ENCODE measurements around the gene RPL37A. TPM values are rescaled to one million over a fixed set of nuclear protein-coding genes. Genes with fewer than 3 reads are reported as not detected.

Gene RPL37A
- total RNA-seq, 2 donors from 2014 or later, result 2,589 to 2,765 TPM

DNA sequence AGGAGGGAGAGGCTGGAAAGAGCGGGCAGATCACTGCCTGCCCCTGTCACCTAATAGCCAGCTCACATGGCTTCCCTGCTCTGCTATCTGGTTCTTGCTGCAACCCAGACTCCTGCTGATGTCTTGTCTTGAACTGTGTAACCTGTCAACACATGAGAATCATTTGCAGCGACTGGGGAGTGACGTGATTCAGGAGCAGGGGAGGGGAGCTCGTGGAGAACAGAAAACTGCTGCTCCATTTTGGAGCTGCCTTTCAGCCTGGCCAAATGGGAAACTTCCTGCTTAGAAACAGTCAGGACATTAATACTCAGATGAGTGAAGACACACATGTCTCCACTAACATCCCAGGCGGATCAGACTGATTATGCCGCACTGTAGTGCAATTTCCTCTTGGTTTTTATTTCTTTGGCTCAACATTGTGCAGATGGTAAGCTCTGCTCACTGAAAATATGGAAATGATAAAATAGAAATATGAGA lies 38.1 kb downstream of the RPL37A start:
- no peak overlapping the region for H3K4me3 ChIP-seq (ENCODE audit: low read length)
- Mint-ChIP-seq H3K27me3 (ENCODE audit: insufficient read depth) (no peaks in the 10 kb centered on the region), H3K36me3 (ENCODE audit: low read depth) (no peaks in the 10 kb centered on the region), H3K9me3 (no peaks in the 10 kb centered on the region), H3K27ac (no peak overlapping the region), H3K4me1 (peaks cover 4% of the 10 kb centered on the region), H3K4me3 (no peak overlapping the region)
- H3K4me1 ChIP-seq (ENCODE audit: control insufficient read depth, insufficient read depth, low read length), result no peaks in the 10 kb centered on the region
- no peak overlapping the region for H3K9ac ChIP-seq (ENCODE audit: extremely low read depth, low read length, poor library complexity, severe bottlenecking)
- TF ChIP-seq, protein P1, sequence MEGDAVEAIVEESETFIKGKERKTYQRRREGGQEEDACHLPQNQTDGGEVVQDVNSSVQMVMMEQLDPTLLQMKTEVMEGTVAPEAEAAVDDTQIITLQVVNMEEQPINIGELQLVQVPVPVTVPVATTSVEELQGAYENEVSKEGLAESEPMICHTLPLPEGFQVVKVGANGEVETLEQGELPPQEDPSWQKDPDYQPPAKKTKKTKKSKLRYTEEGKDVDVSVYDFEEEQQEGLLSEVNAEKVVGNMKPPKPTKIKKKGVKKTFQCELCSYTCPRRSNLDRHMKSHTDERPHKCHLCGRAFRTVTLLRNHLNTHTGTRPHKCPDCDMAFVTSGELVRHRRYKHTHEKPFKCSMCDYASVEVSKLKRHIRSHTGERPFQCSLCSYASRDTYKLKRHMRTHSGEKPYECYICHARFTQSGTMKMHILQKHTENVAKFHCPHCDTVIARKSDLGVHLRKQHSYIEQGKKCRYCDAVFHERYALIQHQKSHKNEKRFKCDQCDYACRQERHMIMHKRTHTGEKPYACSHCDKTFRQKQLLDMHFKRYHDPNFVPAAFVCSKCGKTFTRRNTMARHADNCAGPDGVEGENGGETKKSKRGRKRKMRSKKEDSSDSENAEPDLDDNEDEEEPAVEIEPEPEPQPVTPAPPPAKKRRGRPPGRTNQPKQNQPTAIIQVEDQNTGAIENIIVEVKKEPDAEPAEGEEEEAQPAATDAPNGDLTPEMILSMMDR (conservative IDR thresholded peaks at IDR 0.05), result no peak
- no peaks in the 10 kb centered on the region for H3K27me3 ChIP-seq (ENCODE audit: control insufficient read depth, insufficient read depth, low read length, poor library complexity, severe bottlenecking)
- 80 to 89% methylated on average over 6 of the region's 6 CpGs for WGBS, 2 experiments (ENCODE audit: insufficient coverage in 1 of 2, insufficient read length in 1 of 2)
- peak overlapping the region; percentile 3 for H3K27ac ChIP-seq (ENCODE audit: low read depth, low read length)
- peak; percentile 32 for DNase-seq
- no peaks in the 10 kb centered on the region for H3K9me3 ChIP-seq (ENCODE audit: control insufficient read depth, low read length)
- H3K36me3 ChIP-seq (ENCODE audit: control insufficient read depth, insufficient read depth, low read length), result no peaks in the 10 kb centered on the region

DNA sequence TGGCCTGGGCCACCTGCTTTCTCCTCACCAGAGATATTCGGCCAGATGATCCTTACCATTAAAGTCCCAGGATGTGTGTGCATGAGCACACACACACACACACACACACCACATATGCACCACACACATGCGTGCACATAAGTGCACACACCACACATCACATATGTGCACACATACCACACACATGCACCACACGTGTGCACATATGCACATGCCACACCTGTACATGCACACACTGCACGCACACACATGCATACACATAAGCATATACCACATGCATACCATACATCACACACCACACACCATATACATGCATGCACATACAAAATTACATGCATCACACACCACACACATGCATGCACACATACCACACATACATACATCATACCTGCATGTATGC lies 38.7 kb downstream of the RPL37A start:
- Mint-ChIP-seq H3K27ac (no peak overlapping the region), H3K4me3 (no peak overlapping the region), H3K36me3 (ENCODE audit: low read depth) (no peaks in the 10 kb centered on the region), H3K4me1 (peaks cover 2% of the 10 kb centered on the region), H3K27me3 (ENCODE audit: insufficient read depth) (no peaks in the 10 kb centered on the region), H3K9me3 (no peaks in the 10 kb centered on the region)
- Histone ChIP-seq H3K36me3 (ENCODE audit: control insufficient read depth, insufficient read depth, low read length) (no peaks in the 10 kb centered on the region), H3K4me3 (ENCODE audit: low read length) (no peak overlapping the region), H3K27me3 (ENCODE audit: control insufficient read depth, insufficient read depth, low read length, poor library complexity, severe bottlenecking) (no peaks in the 10 kb centered on the region), H3K27ac (ENCODE audit: low read depth, low read length) (no peak overlapping the region), H3K9ac (ENCODE audit: extremely low read depth, low read length, poor library complexity, severe bottlenecking) (no peak overlapping the region), H3K4me1 (ENCODE audit: control insufficient read depth, insufficient read depth, low read length) (no peaks in the 10 kb centered on the region), H3K9me3 (ENCODE audit: control insufficient read depth, low read length) (no peaks in the 10 kb centered on the region)
- 90 to 93% methylated on average over 3 to 4 of the region's 4 CpGs for WGBS, 2 experiments (ENCODE audit: insufficient coverage in 1 of 2, insufficient read length in 1 of 2)
- no peak for DNase-seq
- TF ChIP-seq, protein P1 (conservative IDR thresholded peaks at IDR 0.05), result no peak

DNA sequence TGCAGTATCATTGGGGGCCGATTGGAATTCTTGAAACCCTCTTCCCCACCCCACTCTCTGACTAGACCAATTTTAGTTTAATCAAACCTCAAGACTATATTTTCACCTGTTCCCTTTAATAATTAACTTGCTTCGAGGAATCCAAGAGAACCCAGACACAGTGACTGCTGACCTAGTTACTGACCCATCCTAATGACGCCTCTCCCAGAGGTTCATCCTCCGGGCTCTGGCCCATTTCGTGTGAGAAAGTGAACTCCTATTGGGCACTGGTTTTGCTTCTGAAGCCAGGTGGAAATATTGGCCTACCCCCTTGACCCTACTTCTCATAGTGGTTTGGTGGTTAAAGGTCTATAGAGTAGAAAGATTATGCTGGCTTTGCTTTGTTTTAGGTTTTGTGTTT lies 39.9 kb downstream of the RPL37A start:
- Mint-ChIP-seq H3K27ac (no peak overlapping the region), H3K9me3 (no peaks in the 10 kb centered on the region), H3K27me3 (ENCODE audit: insufficient read depth) (no peaks in the 10 kb centered on the region), H3K4me3 (no peak overlapping the region), H3K4me1 (no peaks in the 10 kb centered on the region), H3K36me3 (ENCODE audit: low read depth) (no peaks in the 10 kb centered on the region)
- 95 to 100% methylated on average over 5 of the region's 5 CpGs for WGBS, 2 experiments (ENCODE audit: insufficient coverage in 1 of 2, insufficient read length in 1 of 2)
- TF ChIP-seq, protein P1 (conservative IDR thresholded peaks at IDR 0.05), result no peak
- Histone ChIP-seq H3K9ac (ENCODE audit: extremely low read depth, low read length, poor library complexity, severe bottlenecking) (no peak overlapping the region), H3K4me1 (ENCODE audit: control insufficient read depth, insufficient read depth, low read length) (no peaks in the 10 kb centered on the region), H3K36me3 (ENCODE audit: control insufficient read depth, insufficient read depth, low read length) (no peaks in the 10 kb centered on the region), H3K9me3 (ENCODE audit: control insufficient read depth, low read length) (no peaks in the 10 kb centered on the region), H3K4me3 (ENCODE audit: low read length) (no peak overlapping the region), H3K27ac (ENCODE audit: low read depth, low read length) (no peak overlapping the region), H3K27me3 (ENCODE audit: control insufficient read depth, insufficient read depth, low read length, poor library complexity, severe bottlenecking) (no peaks in the 10 kb centered on the region)
- DNase-seq, result no peak

All from endodermal cell (in vitro differentiated cells).